ENCODE measurements around the gene ABCD4. TPM values are rescaled to one million over a fixed set of nuclear protein-coding genes. Genes with fewer than 3 reads are reported as not detected.

Gene ABCD4
- total and polyA plus RNA-seq, 2 experiments from 2014 or later: 60.5 to 73.1 TPM

GRCh38 chr14:74346341-74346740 is 43.6 kb upstream of the ABCD4 start:
- peak; percentile 8 for ATAC-seq
- Histone ChIP-seq H3K27me3 (ENCODE audit: insufficient read depth) (no peaks in the 10 kb centered on the region), H3K4me1 (ENCODE audit: insufficient read depth) (peaks cover 33% of the 10 kb centered on the region), H3K4me3 (peak overlapping the region; percentile 90), H3K4me2 (peak overlapping the region; percentile 89), H3K27ac (ENCODE audit: low read depth) (0 out of 2 replicates have a peak overlapping the region, but pooled peaks have one; percentile 99), H3K36me3 (ENCODE audit: insufficient read depth) (no peaks in the 10 kb centered on the region; the same call in 1 of the 2 replicates), H3K9me2 (ENCODE audit: insufficient read depth) (no peaks in the 10 kb centered on the region), H4K20me1 (replicated peaks; ENCODE audit: insufficient read depth) (peaks cover 15% of the 10 kb centered on the region), H3K79me2 (replicated peaks; ENCODE audit: insufficient read depth) (peaks cover 60% of the 10 kb centered on the region), H2AFZ (no peak overlapping the region), H3F3A (replicated peaks; ENCODE audit: low read depth) (peaks cover 4% of the 10 kb centered on the region; the same call in 1 of the 2 replicates)
- Mint-ChIP-seq H3K36me3 (ENCODE audit: low read depth) (peaks cover 19% of the 10 kb centered on the region), H3K27me3 (ENCODE audit: insufficient read depth, low read depth, poor library complexity) (peaks cover 16% of the 10 kb centered on the region), H3K9me3 (no peaks in the 10 kb centered on the region), H3K4me1 (peaks cover 21% of the 10 kb centered on the region), H3K27ac (peak overlapping the region; percentile 95), H3K4me3 (0 out of 3 replicates have a peak overlapping the region, but pooled peaks have one; percentile 29)
- TF ChIP-seq JUNB (IDR thresholded peaks at IDR 0.05; ENCODE audit: unreplicated experiment): no peak
- no peak for TF ChIP-seq POLR2AphosphoS5 (IDR thresholded peaks at IDR 0.05; ENCODE audit: low read depth)
- TF ChIP-seq ZNF331 (CRISPR knock-in tag; IDR thresholded peaks at IDR 0.05; ENCODE audit: low read depth): no peak
- TF ChIP-seq EZH2phosphoT487 (IDR thresholded peaks at IDR 0.05; ENCODE audit: unreplicated experiment): no peak
- no peak for TF ChIP-seq CREB1 (CRISPR knock-in tag; IDR thresholded peaks at IDR 0.05; ENCODE audit: low read depth)
- TF ChIP-seq ZNF114 (CRISPR knock-in tag; IDR thresholded peaks at IDR 0.05): no peak
- no peak for TF ChIP-seq STAT1 (IDR thresholded peaks at IDR 0.05; ENCODE audit: unreplicated experiment)
- no peak for TF ChIP-seq EZH2 (IDR thresholded peaks at IDR 0.05; ENCODE audit: low read depth, unreplicated experiment)
- TF ChIP-seq, protein P1, sequence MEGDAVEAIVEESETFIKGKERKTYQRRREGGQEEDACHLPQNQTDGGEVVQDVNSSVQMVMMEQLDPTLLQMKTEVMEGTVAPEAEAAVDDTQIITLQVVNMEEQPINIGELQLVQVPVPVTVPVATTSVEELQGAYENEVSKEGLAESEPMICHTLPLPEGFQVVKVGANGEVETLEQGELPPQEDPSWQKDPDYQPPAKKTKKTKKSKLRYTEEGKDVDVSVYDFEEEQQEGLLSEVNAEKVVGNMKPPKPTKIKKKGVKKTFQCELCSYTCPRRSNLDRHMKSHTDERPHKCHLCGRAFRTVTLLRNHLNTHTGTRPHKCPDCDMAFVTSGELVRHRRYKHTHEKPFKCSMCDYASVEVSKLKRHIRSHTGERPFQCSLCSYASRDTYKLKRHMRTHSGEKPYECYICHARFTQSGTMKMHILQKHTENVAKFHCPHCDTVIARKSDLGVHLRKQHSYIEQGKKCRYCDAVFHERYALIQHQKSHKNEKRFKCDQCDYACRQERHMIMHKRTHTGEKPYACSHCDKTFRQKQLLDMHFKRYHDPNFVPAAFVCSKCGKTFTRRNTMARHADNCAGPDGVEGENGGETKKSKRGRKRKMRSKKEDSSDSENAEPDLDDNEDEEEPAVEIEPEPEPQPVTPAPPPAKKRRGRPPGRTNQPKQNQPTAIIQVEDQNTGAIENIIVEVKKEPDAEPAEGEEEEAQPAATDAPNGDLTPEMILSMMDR (conservative IDR thresholded peaks at IDR 0.05; ENCODE audit: low read depth in 2 of 2): no peak; a peak in 1 of 4 replicates
- TF ChIP-seq ETS1 (IDR thresholded peaks at IDR 0.05): no peak
- TF ChIP-seq REST (IDR thresholded peaks at IDR 0.05; ENCODE audit: unreplicated experiment): no peak
- no peak for TF ChIP-seq NANOG (IDR thresholded peaks at IDR 0.05; ENCODE audit: borderline replicate concordance)
- TF ChIP-seq, protein P2, sequence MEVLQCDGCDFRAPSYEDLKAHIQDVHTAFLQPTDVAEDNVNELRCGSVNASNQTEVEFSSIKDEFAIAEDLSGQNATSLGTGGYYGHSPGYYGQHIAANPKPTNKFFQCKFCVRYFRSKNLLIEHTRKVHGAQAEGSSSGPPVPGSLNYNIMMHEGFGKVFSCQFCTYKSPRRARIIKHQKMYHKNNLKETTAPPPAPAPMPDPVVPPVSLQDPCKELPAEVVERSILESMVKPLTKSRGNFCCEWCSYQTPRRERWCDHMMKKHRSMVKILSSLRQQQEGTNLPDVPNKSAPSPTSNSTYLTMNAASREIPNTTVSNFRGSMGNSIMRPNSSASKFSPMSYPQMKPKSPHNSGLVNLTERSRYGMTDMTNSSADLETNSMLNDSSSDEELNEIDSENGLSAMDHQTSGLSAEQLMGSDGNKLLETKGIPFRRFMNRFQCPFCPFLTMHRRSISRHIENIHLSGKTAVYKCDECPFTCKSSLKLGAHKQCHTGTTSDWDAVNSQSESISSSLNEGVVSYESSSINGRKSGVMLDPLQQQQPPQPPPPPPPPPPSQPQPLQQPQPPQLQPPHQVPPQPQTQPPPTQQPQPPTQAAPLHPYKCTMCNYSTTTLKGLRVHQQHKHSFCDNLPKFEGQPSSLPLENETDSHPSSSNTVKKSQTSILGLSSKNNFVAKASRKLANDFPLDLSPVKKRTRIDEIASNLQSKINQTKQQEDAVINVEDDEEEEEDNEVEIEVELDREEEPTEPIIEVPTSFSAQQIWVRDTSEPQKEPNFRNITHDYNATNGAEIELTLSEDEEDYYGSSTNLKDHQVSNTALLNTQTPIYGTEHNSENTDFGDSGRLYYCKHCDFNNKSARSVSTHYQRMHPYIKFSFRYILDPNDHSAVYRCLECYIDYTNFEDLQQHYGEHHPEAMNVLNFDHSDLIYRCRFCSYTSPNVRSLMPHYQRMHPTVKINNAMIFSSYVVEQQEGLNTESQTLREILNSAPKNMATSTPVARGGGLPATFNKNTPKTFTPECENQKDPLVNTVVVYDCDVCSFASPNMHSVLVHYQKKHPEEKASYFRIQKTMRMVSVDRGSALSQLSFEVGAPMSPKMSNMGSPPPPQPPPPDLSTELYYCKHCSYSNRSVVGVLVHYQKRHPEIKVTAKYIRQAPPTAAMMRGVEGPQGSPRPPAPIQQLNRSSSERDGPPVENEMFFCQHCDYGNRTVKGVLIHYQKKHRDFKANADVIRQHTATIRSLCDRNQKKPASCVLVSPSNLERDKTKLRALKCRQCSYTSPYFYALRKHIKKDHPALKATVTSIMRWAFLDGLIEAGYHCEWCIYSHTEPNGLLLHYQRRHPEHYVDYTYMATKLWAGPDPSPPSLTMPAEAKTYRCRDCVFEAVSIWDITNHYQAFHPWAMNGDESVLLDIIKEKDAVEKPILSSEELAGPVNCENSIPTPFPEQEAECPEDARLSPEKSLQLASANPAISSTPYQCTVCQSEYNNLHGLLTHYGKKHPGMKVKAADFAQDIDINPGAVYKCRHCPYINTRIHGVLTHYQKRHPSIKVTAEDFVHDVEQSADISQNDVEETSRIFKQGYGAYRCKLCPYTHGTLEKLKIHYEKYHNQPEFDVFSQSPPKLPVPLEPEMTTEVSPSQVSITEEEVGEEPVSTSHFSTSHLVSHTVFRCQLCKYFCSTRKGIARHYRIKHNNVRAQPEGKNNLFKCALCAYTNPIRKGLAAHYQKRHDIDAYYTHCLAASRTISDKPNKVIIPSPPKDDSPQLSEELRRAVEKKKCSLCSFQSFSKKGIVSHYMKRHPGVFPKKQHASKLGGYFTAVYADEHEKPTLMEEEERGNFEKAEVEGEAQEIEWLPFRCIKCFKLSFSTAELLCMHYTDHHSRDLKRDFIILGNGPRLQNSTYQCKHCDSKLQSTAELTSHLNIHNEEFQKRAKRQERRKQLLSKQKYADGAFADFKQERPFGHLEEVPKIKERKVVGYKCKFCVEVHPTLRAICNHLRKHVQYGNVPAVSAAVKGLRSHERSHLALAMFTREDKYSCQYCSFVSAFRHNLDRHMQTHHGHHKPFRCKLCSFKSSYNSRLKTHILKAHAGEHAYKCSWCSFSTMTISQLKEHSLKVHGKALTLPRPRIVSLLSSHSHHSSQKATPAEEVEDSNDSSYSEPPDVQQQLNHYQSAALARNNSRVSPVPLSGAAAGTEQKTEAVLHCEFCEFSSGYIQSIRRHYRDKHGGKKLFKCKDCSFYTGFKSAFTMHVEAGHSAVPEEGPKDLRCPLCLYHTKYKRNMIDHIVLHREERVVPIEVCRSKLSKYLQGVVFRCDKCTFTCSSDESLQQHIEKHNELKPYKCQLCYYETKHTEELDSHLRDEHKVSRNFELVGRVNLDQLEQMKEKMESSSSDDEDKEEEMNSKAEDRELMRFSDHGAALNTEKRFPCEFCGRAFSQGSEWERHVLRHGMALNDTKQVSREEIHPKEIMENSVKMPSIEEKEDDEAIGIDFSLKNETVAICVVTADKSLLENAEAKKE (CRISPR knock-in tag; IDR thresholded peaks at IDR 0.05): no peak
- peak; percentile 53 for DNase-seq (ENCODE audit: low spot score)
